Mesenchymal stem cell (in vitro differentiated cells and primary cell): ENCODE data around the gene SLC24A3.
"Not testable (repeated sequence)": the region's sequence is repeated elsewhere in the genome, so short reads cannot be mapped to it uniquely, and the experiment has no call there.

ENCODE experiments used
- DNase-seq: peaks from one replicate; pipeline ENCODE4 v3.0.0-alpha.2; 2013
- H2AFZ ChIP-seq: one replicate; pipeline ENCODE4 v1.6.1; 2013; ENCODE audit warnings: low read depth, mild to moderate bottlenecking, control low read depth, inconsistent platforms, low read length, moderate library complexity
- H2AK5ac ChIP-seq: 2 replicates; pipeline ENCODE4 v1.6.1; 2013; ENCODE audit warnings: low read length, moderate library complexity, mild to moderate bottlenecking, inconsistent platforms; ENCODE audit not compliant: severe bottlenecking
- H2BK120ac ChIP-seq: one replicate; pipeline ENCODE4 v1.6.1; 2013; ENCODE audit warnings: low read depth, mild to moderate bottlenecking, inconsistent platforms, low read length, moderate library complexity
- H2BK12ac ChIP-seq, 2 experiments: one replicate each; pipeline ENCODE4 v1.6.1; 2013; ENCODE audit warnings: inconsistent platforms in 2 of 2, low read length in 2 of 2, mild to moderate bottlenecking in 2 of 2, moderate library complexity in 2 of 2, control low read depth in 1 of 2
- H2BK15ac ChIP-seq: one replicate; pipeline ENCODE4 v1.6.1; 2013; ENCODE audit warnings: mild to moderate bottlenecking, low read depth, inconsistent platforms; ENCODE audit not compliant: poor library complexity, severe bottlenecking
- H2BK5ac ChIP-seq: 2 replicates; pipeline ENCODE4 v1.6.1; 2013; ENCODE audit warnings: low read depth, mild to moderate bottlenecking, low read length, control low read depth, inconsistent platforms; ENCODE audit not compliant: poor library complexity, severe bottlenecking
- H3K14ac ChIP-seq, 2 experiments: one replicate each; pipeline ENCODE4 v1.6.1; 2013; ENCODE audit warnings: inconsistent platforms in 2 of 2, low read length in 2 of 2, control low read depth in 1 of 2, mild to moderate bottlenecking in 1 of 2, moderate library complexity in 1 of 2
- H3K18ac ChIP-seq, 2 experiments: one replicate each; pipeline ENCODE4 v1.6.1; 2013; ENCODE audit warnings: inconsistent platforms in 2 of 2, low read length in 2 of 2, control low read depth in 1 of 2, low read depth in 1 of 2, mild to moderate bottlenecking in 1 of 2
- H3K23ac ChIP-seq, 2 experiments: one replicate each; pipeline ENCODE4 v1.6.1; 2013; ENCODE audit warnings: inconsistent platforms in 2 of 2, low read length in 2 of 2, mild to moderate bottlenecking in 2 of 2, moderate library complexity in 2 of 2, control low read depth in 1 of 2
- H3K27ac ChIP-seq: 2 replicates; pipeline ENCODE4 v1.5.1; 2013; ENCODE audit warnings: mild to moderate bottlenecking, moderate library complexity, low read length, control low read depth, inconsistent platforms; ENCODE audit not compliant: poor library complexity, severe bottlenecking
- H3K27me3 ChIP-seq, 2 experiments: 2 replicates each; pipeline versions ENCODE4 v1.6.1 to v1.7.0; 2013; ENCODE audit warnings: low read length in 2 of 2, mild to moderate bottlenecking in 2 of 2, moderate library complexity in 2 of 2, control low read depth in 1 of 2, inconsistent platforms in 1 of 2; ENCODE audit not compliant: control insufficient read depth in 1 of 2, insufficient read depth in 1 of 2
- H3K36me3 ChIP-seq, 2 experiments: 2 replicates each; pipeline versions ENCODE4 v1.6.1 to v1.7.0; 2013; ENCODE audit warnings: low read length in 2 of 2, control low read depth in 1 of 2, inconsistent platforms in 1 of 2, low read depth in 1 of 2, mild to moderate bottlenecking in 1 of 2; ENCODE audit not compliant: insufficient read depth in 2 of 2, control insufficient read depth in 1 of 2
- H3K4ac ChIP-seq, 2 experiments: one replicate each; pipeline ENCODE4 v1.6.1; 2013; ENCODE audit warnings: inconsistent platforms in 2 of 2, low read length in 2 of 2, mild to moderate bottlenecking in 2 of 2, moderate library complexity in 2 of 2, control low read depth in 1 of 2, low read depth in 1 of 2
- H3K4me1 ChIP-seq: 2 replicates; pipeline ENCODE4 v1.6.1; 2013; ENCODE audit warnings: low read depth, low read length, control low read depth; ENCODE audit not compliant: control insufficient read depth, insufficient read depth
- H3K4me2 ChIP-seq: 2 replicates; pipeline ENCODE4 v1.6.1; 2013; ENCODE audit warnings: low read length, mild to moderate bottlenecking, inconsistent platforms; ENCODE audit not compliant: poor library complexity, severe bottlenecking
- H3K4me3 ChIP-seq, 2 experiments: 2 replicates each; pipeline versions ENCODE4 v1.5.1 to v1.7.0; 2013; ENCODE audit warnings: low read length in 2 of 2, mild to moderate bottlenecking in 2 of 2, control low read depth in 1 of 2, low read depth in 1 of 2; ENCODE audit not compliant: insufficient read depth in 1 of 2
- H3K79me1 ChIP-seq: replicated peaks from 2 replicates; pipeline ENCODE4 v1.6.1; 2013; ENCODE audit warnings: mild to moderate bottlenecking, control low read depth, low read length, inconsistent platforms; ENCODE audit not compliant: poor library complexity, severe bottlenecking
- H3K9ac ChIP-seq: 2 replicates; pipeline ENCODE4 v1.7.0; 2013; ENCODE audit warnings: mild to moderate bottlenecking, low read length, moderate library complexity
- H3K9me3 ChIP-seq: 2 replicates; pipeline ENCODE4 v1.7.0; 2013; ENCODE audit warnings: mild to moderate bottlenecking, low read length; ENCODE audit not compliant: control insufficient read depth
- H4K8ac ChIP-seq: one replicate; pipeline ENCODE4 v1.6.1; 2013; ENCODE audit warnings: inconsistent platforms, mild to moderate bottlenecking, low read length, moderate library complexity
- H4K91ac ChIP-seq: one replicate; pipeline ENCODE4 v1.6.1; 2013; ENCODE audit warnings: mild to moderate bottlenecking, low read length, inconsistent platforms
- WGBS: methylation state at CpG from one replicate; pipeline ENCODE4 v1.1.7; 2013; ENCODE audit warnings: mixed read lengths; 5-methylcytosine and 5-hydroxymethylcytosine counted together

SLC24A3 gene

DNA sequence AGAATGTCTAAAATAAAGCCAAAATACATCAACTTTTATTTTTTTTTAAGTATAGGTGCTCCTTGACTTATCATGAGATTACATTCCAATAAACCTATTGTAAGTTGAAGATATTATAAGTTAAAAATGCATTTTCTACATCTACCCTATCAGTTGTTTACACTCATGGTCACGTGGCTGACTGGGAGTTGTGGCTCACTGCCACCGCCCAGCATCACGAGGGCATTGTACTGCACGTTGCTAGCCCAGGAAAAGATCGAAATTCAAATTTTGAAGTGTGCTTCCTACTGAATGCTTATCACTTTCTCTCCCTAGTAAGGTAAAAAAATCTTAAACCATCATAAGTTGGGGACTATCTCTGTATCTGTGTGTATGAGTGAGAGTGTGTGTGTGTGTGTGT lies 419.0 kb downstream of the SLC24A3 start:
- 88% methylated on average over 4 of the region's 5 CpGs for WGBS

DNA sequence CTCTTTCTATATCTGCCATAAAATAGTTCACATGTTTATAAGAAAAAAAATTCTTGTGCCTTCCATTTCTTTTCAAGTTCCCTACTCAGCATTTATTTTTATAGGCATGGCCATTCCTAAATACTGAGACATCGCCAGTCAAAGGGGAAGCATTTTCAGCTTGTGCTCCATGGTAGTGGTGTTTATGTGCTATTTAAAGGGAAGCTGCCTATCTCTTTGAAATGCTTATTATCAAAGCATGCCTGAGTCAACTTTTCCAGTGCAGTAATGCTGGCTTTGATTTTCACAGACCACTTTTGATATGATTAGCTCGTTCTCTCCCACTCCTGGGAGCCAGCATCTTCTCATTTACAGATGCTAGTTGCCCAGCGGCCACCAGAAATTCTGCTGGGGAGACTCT lies 421.5 kb downstream of the SLC24A3 start:
- DNase-seq: no peak
- Histone ChIP-seq H3K14ac (no peak overlapping the region), H2BK12ac (no peak overlapping the region), H3K36me3 (no peaks in the 10 kb centered on the region), H3K4ac (no peak overlapping the region), H3K27ac (no peak overlapping the region), H4K8ac (no peak overlapping the region), H3K18ac (no peak overlapping the region), H2AK5ac (no peak overlapping the region), H3K27me3 (peaks cover 0 to 5% of the 10 kb centered on the region in 2 experiments), H3K79me1 (no peaks in the 10 kb centered on the region), H3K4me1 (no peaks in the 10 kb centered on the region), H2BK5ac (no peak overlapping the region), H2BK15ac (no peak overlapping the region), H2BK120ac (no peak overlapping the region), H3K4me2 (no peak overlapping the region), H2AFZ (no peak overlapping the region), H3K4me3 (no peak overlapping the region), H3K9me3 (no peaks in the 10 kb centered on the region), H4K91ac (no peak overlapping the region), H3K9ac (no peak overlapping the region), H3K23ac (no peak overlapping the region)
- 80% methylated on average over 3 of the region's 3 CpGs for WGBS

More for the DNA sequence above, 419.0 kb downstream of the SLC24A3 start:
- Histone ChIP-seq H3K14ac (no peak overlapping the region), H2AFZ (no peak overlapping the region), H2BK120ac (no peak overlapping the region), H3K36me3 (no peaks in the 10 kb centered on the region), H3K4me2 (no peak overlapping the region), H3K79me1 (no peaks in the 10 kb centered on the region), H3K4me3 (no peak overlapping the region), H3K23ac (no peak overlapping the region), H2AK5ac (no peak overlapping the region), H4K8ac (no peak overlapping the region), H3K9me3 (no peaks in the 10 kb centered on the region), H2BK15ac (no peak overlapping the region), H3K27me3 (peaks cover 0 to 5% of the 10 kb centered on the region in 2 experiments), H3K27ac (no peak overlapping the region), H2BK12ac (no peak overlapping the region), H3K9ac (no peak overlapping the region), H3K4ac (no peak overlapping the region), H3K4me1 (no peaks in the 10 kb centered on the region), H2BK5ac (no peak overlapping the region), H3K18ac (no peak overlapping the region), H4K91ac (no peak overlapping the region)
- no peak for DNase-seq

DNA sequence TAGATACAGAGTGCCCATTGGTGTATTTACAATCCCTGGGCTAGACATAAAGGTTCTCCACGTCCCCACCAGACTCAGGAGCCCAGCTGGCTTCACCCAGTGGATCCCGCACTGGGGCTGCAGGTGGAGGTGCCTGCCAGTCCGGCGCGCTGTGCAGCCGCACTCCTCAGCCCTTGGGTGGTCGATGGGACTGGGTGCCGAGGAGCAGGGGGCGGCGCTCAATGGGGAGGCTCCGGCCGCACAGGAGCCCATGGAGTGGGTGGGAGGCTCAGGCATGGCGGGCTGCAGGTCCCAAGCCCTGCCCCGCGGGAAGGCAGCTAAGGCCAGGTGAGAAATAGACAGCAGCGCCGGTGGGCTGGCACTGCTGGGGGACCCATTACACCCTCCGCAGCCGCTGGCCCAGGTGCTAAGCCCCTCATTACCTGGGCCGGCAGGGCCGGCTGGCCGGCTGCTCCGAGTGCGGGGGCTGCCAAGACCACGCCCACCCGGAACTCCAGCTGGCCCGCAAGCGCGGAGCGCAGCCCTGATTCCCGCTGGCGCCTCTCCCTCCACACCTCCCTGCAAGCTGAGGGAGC lies 427.1 kb downstream of the SLC24A3 start:
- H3K14ac ChIP-seq, H4K8ac ChIP-seq, H2BK120ac ChIP-seq: not testable (repeated sequence)

DNA sequence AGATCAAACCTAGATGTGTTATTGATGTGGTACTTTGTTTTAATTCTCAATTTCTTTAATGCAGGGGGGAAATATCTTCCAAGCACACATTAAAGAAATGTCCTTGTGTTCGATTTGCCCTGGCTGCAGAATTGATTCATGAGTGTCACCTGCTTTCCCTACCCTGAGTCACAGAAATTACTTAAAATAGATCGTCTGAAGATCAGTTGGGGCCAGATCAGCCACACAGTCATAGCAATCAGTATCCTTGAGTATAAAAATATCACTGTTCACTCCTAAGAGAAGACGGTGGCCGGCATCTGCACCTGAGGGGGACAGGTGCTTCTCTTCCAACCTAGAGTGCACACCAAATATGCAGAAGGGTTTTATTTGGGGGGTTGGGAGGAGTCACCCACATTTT lies 430.4 kb downstream of the SLC24A3 start:
- H2BK12ac ChIP-seq: no peak overlapping the region
- no peak overlapping the region for H4K8ac ChIP-seq
- no peak overlapping the region for H2BK5ac ChIP-seq
- H3K9ac ChIP-seq: no peak overlapping the region
- peaks cover 8 to 11% of the 10 kb centered on the region in 2 experiments for H3K27me3 ChIP-seq
- H3K18ac ChIP-seq: no peak overlapping the region
- no peak overlapping the region for H3K14ac ChIP-seq
- no peak overlapping the region for H2AK5ac ChIP-seq
- H3K4ac ChIP-seq: no peak overlapping the region
- H3K36me3 ChIP-seq: no peaks in the 10 kb centered on the region
- no peak overlapping the region for H4K91ac ChIP-seq
- no peaks in the 10 kb centered on the region for H3K4me1 ChIP-seq
- WGBS: 66% methylated on average over 2 of the region's 4 CpGs
- H2BK15ac ChIP-seq: no peak overlapping the region
- no peaks in the 10 kb centered on the region for H3K79me1 ChIP-seq
- no peak overlapping the region for H2BK120ac ChIP-seq
- H3K4me2 ChIP-seq: no peak overlapping the region
- H3K23ac ChIP-seq: no peak overlapping the region
- H2AFZ ChIP-seq: no peak overlapping the region
- H3K9me3 ChIP-seq: no peaks in the 10 kb centered on the region
- H3K27ac ChIP-seq: no peak overlapping the region
- no peak overlapping the region for H3K4me3 ChIP-seq
- no peak for DNase-seq

More for the DNA sequence above, 427.1 kb downstream of the SLC24A3 start:
- not testable (repeated sequence) for H3K18ac ChIP-seq, H3K4me1 ChIP-seq, H3K9me3 ChIP-seq, H3K9ac ChIP-seq, H3K4ac ChIP-seq, H3K4me3 ChIP-seq, H3K79me1 ChIP-seq, H3K4me2 ChIP-seq, H3K23ac ChIP-seq, H2BK5ac ChIP-seq, H4K91ac ChIP-seq, H3K36me3 ChIP-seq, H2AFZ ChIP-seq, H2AK5ac ChIP-seq, H3K27me3 ChIP-seq, H2BK12ac ChIP-seq, H2BK15ac ChIP-seq, H3K27ac ChIP-seq, DNase-seq
- WGBS: 94% methylated on average over 28 of the region's 32 CpGs
